Pericardium fibroblast (primary cell): ENCODE data around the gene CD300A. TPM values are rescaled to one million over a fixed set of nuclear protein-coding genes. Genes with fewer than 3 reads are reported as not detected.

Experiments
- total RNA-seq: library from RNA; depleted of rRNA; stranded (reverse); fragments of >200 nt; gene quantifications from 2 replicates; pipeline ENCODE4 v1.2.3, GENCODE V29; 2015

Gene CD300A
- total RNA-seq, result not detected in 2 replicates

GRCh38 chr17:74466111-74466827 is at the start of gene CD300A:
CD300A (plus strand) TSS chr17:74466634; CDS start chr17:74466704, 70 bp downstream.

GRCh38 chr17:74431568-74432423 is 34.6 kb upstream of the CD300A start, which contains the start of gene GPRC5C:
GPRC5C (plus strand) TSS chr17:74432088; CDS start chr17:74439777, 7,689 bp downstream.

GRCh38 chr17:74531231-74531761 is 64.9 kb downstream of the CD300A start, which contains the start of gene CD300LB:
CD300LB (minus strand) TSS chr17:74531475; CDS start chr17:74531350, 125 bp downstream.

Other genes with a start within 250 kb of the CD300A start
- not detected in 2 replicates for gene DNAI2, start 192.4 kb upstream of the CD300A start, total RNA-seq
- gene KIF19, start 140.4 kb upstream of the CD300A start, total RNA-seq, result not detected in 2 replicates
- gene BTBD17, start 104.8 kb upstream of the CD300A start, total RNA-seq, result not detected in 2 replicates
- gene GPR142, start 99.1 kb upstream of the CD300A start, total RNA-seq, result not detected in 2 replicates
- gene GPRC5C, start 34.5 kb upstream of the CD300A start, total RNA-seq, result 6.9 and 54.8 TPM in 2 replicates
- not detected in 2 replicates for gene CD300LB, start 64.8 kb downstream of the CD300A start, total RNA-seq
- not detected in 2 replicates for gene CD300C, start 79.5 kb downstream of the CD300A start, total RNA-seq
- not detected in 2 replicates for gene CD300H, start 100.9 kb downstream of the CD300A start, total RNA-seq
- not detected in 2 replicates for gene CD300LD, start 125.6 kb downstream of the CD300A start, total RNA-seq
- not detected in 2 replicates for gene CD300E, start 157.1 kb downstream of the CD300A start, total RNA-seq
- not detected in 2 replicates for gene CD300LF, start 246.3 kb downstream of the CD300A start, total RNA-seq